HG02798 (cell line): ENCODE results near the gene ZNF438.

Experiments
- ATAC-seq: cut with Tn5 transposase; IDR thresholded peaks from one replicate; pipeline ENCODE4 v1.9.1; 2021; ENCODE audit warnings: mild to moderate bottlenecking; ENCODE audit not compliant: unreplicated experiment, poor library complexity

The ZNF438 gene

GRCh38 chr10:30861221-30861620 lies 170.4 kb downstream of the ZNF438 start:
- ATAC-seq = no peak

- no peak for ATAC-seq
These were observed 173.2 kb downstream of the ZNF438 start for GRCh38 chr10:30858499-30858898.

GRCh38 chr10:30857803-30858202 lies 173.9 kb downstream of the ZNF438 start:
- ATAC-seq = no peak

GRCh38 chr10:30855131-30855530 lies 176.5 kb downstream of the ZNF438 start:
- no peak for ATAC-seq

- ATAC-seq = no peak
These were observed 177.0 kb downstream of the ZNF438 start for GRCh38 chr10:30854656-30855055.

GRCh38 chr10:30853066-30853465 lies 178.6 kb downstream of the ZNF438 start:
- no peak for ATAC-seq

- no peak for ATAC-seq
These were observed 180.9 kb downstream of the ZNF438 start for GRCh38 chr10:30850776-30851175.

- no peak for ATAC-seq
These were observed 182.2 kb downstream of the ZNF438 start for GRCh38 chr10:30849231-30850035.

- no peak for ATAC-seq
These were observed 183.2 kb downstream of the ZNF438 start for GRCh38 chr10:30848396-30849032.

GRCh38 chr10:30847642-30848041 lies 184.0 kb downstream of the ZNF438 start:
- no peak for ATAC-seq

GRCh38 chr10:30847199-30847598 lies 184.5 kb downstream of the ZNF438 start:
- ATAC-seq = no peak

- no peak for ATAC-seq
These were observed 185.0 kb downstream of the ZNF438 start for GRCh38 chr10:30846710-30847109.

GRCh38 chr10:30842894-30843293 lies 188.8 kb downstream of the ZNF438 start:
- no peak for ATAC-seq

GRCh38 chr10:30842185-30842584 lies 189.5 kb downstream of the ZNF438 start:
- no peak for ATAC-seq

GRCh38 chr10:30840395-30841050 lies 191.1 kb downstream of the ZNF438 start:
- ATAC-seq = no peak

GRCh38 chr10:30839652-30840051 lies 192.0 kb downstream of the ZNF438 start:
- no peak for ATAC-seq

- no peak for ATAC-seq
These were observed 195.3 kb downstream of the ZNF438 start for GRCh38 chr10:30836406-30836805.

GRCh38 chr10:30835146-30835545 lies 196.5 kb downstream of the ZNF438 start:
- no peak for ATAC-seq

GRCh38 chr10:30834651-30835050 lies 197.0 kb downstream of the ZNF438 start:
- ATAC-seq = no peak

GRCh38 chr10:30834153-30834552 lies 197.5 kb downstream of the ZNF438 start:
- no peak for ATAC-seq

GRCh38 chr10:30833628-30833970 lies 198.1 kb downstream of the ZNF438 start:
- ATAC-seq = no peak
